T-helper 2 cell treated with Interferon-gamma antibody and Interleukin-4, amounts not matched to agents 5 μg/mL and 100 μg/mL, for 36 hours (primary cell): ENCODE results near the gene KIRREL3.

Experiments
- DNase-seq: peaks from one replicate; pipeline ENCODE4 v3.0.0; 2021; ENCODE audit warnings: low spot score
- H3K27ac Mint-ChIP-seq: one replicate; pipeline ENCODE4 v1.8.0; 2021; ENCODE audit warnings: mild to moderate bottlenecking, mixed read lengths
- H3K27me3 Mint-ChIP-seq: one replicate; pipeline ENCODE4 v1.8.0; 2021; ENCODE audit warnings: low read depth, mixed read lengths
- H3K36me3 Mint-ChIP-seq: one replicate; pipeline ENCODE4 v1.8.0; 2021; ENCODE audit warnings: low read depth, mixed read lengths
- H3K4me1 Mint-ChIP-seq: one replicate; pipeline ENCODE4 v1.8.0; 2021; ENCODE audit warnings: low read depth, mixed read lengths
- H3K4me3 Mint-ChIP-seq: one replicate; pipeline ENCODE4 v1.8.0; 2022; ENCODE audit warnings: mild to moderate bottlenecking, moderate library complexity, mixed read lengths
- H3K9me3 Mint-ChIP-seq: one replicate; pipeline ENCODE4 v1.8.0; 2021; ENCODE audit warnings: mixed read lengths

Gene KIRREL3

DNA sequence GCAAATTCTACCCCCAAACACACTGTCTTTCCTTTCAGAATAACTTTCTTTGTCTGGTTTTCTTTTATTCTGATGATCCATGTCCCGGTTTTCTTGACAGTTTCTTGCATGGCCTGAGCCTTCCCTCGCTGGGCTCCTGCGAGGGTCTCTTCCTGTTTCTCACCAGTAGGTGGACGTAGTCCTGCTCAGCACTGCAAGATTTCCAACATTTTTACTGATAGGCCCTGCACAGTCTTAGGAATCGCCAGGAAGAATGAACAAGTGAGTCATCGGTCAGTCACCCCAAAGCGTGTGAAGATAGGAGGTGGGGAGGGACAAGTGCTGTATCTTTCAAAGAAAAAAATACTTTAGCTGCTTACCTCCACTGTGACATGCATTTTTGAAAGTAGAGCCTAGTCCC lies 16.9 kb upstream of the KIRREL3 start:
- H3K27me3 Mint-ChIP-seq: no peaks in the 10 kb centered on the region
- no peaks in the 10 kb centered on the region for H3K36me3 Mint-ChIP-seq
- no peaks in the 10 kb centered on the region for H3K9me3 Mint-ChIP-seq
- H3K4me3 Mint-ChIP-seq: no peak overlapping the region
- no peaks in the 10 kb centered on the region for H3K4me1 Mint-ChIP-seq
- H3K27ac Mint-ChIP-seq: no peak overlapping the region
- DNase-seq: no peak

DNA sequence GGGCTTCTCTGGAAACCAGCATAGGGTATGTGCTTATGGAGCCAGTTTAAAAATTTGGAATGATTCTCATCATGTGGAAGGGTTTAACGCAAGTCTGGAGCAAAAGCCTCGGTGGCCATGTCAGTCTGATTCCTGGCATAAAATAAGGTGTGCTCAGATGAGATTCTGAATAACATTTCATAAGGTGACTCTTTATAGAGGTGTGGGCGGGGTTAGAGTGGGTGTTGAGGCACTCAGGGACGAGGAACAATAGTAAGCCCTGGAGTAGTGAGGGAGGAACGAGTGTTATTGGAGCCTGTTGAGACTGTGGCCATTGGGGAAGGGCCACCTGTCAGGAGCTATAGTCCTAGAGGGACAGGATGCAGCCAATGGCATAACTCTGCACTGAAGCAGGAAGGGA lies 13.0 kb upstream of the KIRREL3 start:
- no peak for DNase-seq
- H3K27ac Mint-ChIP-seq: no peak overlapping the region
- no peaks in the 10 kb centered on the region for H3K9me3 Mint-ChIP-seq
- no peaks in the 10 kb centered on the region for H3K4me1 Mint-ChIP-seq
- no peaks in the 10 kb centered on the region for H3K27me3 Mint-ChIP-seq
- no peak overlapping the region for H3K4me3 Mint-ChIP-seq
- H3K36me3 Mint-ChIP-seq: no peaks in the 10 kb centered on the region

DNA sequence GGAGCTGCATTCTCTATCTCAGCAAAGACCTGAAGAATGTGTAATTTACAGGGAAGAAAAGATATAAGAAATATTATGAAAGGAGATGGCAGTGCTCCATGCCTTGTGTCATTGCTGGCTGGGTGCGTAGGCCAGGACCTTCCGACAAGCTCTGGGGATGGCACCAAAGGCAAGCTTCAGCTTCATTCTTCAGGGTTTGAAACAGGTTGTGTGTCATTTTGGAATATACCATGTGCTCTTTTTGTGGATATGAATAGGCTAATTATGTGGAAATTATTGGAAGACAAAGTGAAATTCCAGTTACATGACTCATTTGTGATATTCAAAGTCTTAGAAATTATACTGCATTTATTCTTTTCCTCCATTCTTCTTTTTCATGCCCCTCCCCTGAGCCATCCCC lies 5.7 kb upstream of the KIRREL3 start:
- H3K4me1 Mint-ChIP-seq: no peaks in the 10 kb centered on the region
- H3K4me3 Mint-ChIP-seq: no peak overlapping the region
- H3K36me3 Mint-ChIP-seq: no peaks in the 10 kb centered on the region
- peaks cover 26% of the 10 kb centered on the region for H3K27me3 Mint-ChIP-seq
- no peak overlapping the region for H3K27ac Mint-ChIP-seq
- no peaks in the 10 kb centered on the region for H3K9me3 Mint-ChIP-seq
- no peak for DNase-seq

DNA sequence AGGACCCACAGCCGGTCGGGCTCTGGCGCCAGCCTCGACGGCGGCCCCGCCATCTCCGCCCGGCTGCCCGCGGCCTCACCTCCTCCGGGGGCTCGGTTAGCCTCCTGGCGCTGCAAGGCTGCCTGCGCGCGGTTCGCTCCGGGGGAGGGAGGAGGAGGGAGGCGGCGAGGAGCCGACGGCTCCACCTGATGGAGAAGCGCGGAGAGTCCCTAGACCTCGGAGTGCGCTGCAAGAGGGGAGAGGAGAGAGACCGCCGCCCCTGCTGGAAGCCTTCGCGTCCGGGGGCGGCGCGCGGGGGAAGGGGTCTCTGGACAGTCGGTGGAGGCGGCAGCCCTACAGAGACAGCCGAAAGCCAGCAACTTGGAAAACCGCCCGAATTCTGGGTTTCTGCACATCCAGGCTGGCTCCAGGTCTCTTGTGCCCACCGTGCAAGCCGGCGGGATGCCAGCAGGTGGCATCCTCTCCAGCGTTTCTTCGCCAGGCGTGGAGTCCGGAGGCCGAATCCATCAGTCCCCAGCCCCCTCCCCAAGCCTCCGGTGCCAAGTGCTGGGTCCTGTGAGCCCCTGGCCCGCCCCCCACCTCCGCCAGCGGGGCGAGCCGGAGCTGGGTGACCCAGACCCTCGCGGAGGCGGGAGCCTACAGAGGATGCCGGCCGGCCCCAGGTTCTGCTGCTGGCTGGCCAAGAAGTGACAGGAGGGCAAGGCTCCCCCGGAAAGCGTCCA lies 2.9 kb upstream of the KIRREL3 start:
- Mint-ChIP-seq H3K9me3 (no peaks in the 10 kb centered on the region), H3K36me3 (no peaks in the 10 kb centered on the region), H3K27me3 (peaks cover 26% of the 10 kb centered on the region), H3K4me3 (no peak overlapping the region), H3K27ac (no peak overlapping the region), H3K4me1 (no peaks in the 10 kb centered on the region)
- no peak for DNase-seq

DNA sequence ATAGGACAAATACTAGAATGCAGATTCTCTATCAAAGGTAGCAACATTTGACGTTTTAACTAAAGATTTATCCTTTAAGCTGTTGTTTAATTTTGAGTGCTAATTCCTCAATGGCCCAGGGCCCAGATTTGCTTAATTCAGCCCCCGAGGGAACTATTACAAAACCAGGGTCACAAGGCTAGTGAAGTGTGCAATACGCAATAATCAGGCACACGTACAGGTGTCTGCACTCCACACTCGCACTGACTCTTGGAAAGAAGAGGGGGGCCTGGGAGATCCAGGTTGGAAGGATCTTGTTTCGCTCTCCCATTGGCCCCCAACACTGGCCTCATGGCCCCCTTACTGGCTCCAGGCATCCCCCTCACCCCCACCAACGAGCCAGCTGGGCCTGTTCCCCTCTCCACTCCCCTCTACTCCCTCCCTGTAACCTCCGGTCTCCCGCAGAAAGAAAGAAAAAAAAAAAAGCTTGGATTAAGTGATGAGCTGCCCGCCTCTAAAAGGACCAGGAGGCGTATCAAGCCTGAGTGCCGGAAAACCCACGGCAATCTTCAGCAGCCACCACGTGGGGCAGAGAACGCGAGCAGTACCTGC lies 2.2 kb upstream of the KIRREL3 start:
- Mint-ChIP-seq H3K27ac (no peak overlapping the region), H3K36me3 (no peaks in the 10 kb centered on the region), H3K27me3 (peaks cover 26% of the 10 kb centered on the region), H3K4me1 (no peaks in the 10 kb centered on the region), H3K4me3 (no peak overlapping the region), H3K9me3 (no peaks in the 10 kb centered on the region)
- DNase-seq: no peak

DNA sequence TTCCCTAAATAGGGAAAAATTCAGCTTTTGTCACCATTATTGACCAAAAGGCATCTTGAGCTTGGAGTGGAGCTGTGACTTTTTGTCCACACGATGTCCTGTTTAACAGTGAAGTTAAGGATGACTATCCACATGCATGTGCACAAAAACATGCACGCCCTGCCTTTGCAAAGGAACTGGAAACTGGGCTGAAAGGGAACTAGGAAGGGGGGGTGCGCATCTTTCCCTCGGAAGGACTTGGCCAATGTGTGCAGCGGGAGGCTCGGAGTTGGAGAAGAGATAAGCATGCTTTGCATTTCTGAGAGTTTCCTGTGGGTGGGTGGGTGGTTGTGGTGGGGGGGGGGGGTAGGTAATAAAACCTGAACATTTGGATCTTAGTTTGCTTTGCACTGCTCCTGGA lies 411 bp upstream of the KIRREL3 start:
- Mint-ChIP-seq H3K36me3 (no peaks in the 10 kb centered on the region), H3K4me3 (no peak overlapping the region), H3K9me3 (no peaks in the 10 kb centered on the region), H3K27me3 (peaks cover 28% of the 10 kb centered on the region), H3K27ac (no peak overlapping the region), H3K4me1 (no peaks in the 10 kb centered on the region)
- DNase-seq: no peak

DNA sequence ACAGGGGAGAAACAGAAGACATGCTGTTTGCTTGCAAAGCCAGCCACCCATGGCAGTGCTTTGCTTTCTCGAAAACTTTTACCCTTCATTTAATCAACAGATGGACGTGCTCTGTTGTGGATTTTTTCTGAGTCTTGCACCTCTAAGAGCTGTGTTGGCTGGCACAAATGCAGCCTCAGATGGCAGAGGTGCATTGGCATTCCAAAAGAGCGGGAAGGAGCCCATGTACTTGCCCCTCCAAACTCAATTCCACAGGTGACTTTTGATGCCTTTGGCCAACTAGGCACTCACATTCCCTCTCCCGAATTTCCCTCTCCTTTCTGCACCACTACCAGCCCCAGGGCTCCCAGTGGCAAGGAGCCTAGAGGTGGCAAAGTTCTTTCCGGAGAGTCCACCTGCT lies 1.2 kb downstream of the KIRREL3 start:
- H3K4me1 Mint-ChIP-seq: no peaks in the 10 kb centered on the region
- H3K4me3 Mint-ChIP-seq: no peak overlapping the region
- no peak for DNase-seq
- H3K27me3 Mint-ChIP-seq: peaks cover 13% of the 10 kb centered on the region
- H3K9me3 Mint-ChIP-seq: no peaks in the 10 kb centered on the region
- no peaks in the 10 kb centered on the region for H3K36me3 Mint-ChIP-seq
- no peak overlapping the region for H3K27ac Mint-ChIP-seq

DNA sequence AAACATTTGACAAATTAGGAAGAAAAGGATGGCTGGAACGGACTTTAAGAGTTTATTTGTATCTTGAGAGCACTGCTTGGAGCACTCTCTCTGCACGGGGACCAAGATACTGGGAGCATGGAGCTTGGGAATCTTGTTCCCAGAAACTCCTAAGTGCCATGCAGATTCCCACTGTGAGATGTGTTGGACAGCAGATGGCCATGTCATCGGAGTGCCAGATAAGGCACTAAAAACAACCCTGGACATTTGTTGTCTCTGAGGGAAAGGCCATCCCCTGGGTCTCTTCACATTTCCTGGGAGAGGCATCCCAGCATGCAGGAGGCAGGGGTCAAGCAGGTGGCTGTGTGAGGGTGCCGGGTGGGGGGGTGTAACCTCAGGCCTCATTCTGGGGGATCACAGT lies 2.9 kb downstream of the KIRREL3 start:
- Mint-ChIP-seq H3K4me1 (no peaks in the 10 kb centered on the region), H3K27ac (no peak overlapping the region), H3K27me3 (peaks cover 4% of the 10 kb centered on the region), H3K9me3 (no peaks in the 10 kb centered on the region), H3K36me3 (no peaks in the 10 kb centered on the region), H3K4me3 (no peak overlapping the region)
- DNase-seq: no peak

DNA sequence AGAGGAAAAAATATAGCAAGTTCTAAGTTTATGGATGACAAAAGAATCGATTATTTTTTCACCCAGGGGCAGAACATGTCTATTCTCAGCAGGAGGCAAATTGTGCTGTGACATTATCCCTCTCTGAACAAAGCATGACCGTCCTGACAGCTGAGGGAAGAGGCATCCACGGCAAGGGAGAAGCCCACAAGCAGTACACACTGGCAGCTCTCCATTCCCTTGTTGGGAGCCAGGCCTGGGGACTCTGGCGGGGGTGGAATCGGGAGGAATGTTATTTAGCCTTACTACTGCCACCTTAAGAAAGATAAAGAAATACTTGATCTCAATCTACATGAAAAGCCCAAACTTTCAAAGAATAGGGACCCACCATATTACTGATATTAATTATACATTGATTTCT lies 3.4 kb downstream of the KIRREL3 start:
- Mint-ChIP-seq H3K9me3 (no peaks in the 10 kb centered on the region), H3K4me1 (no peaks in the 10 kb centered on the region), H3K36me3 (no peaks in the 10 kb centered on the region), H3K27me3 (peaks cover 5% of the 10 kb centered on the region), H3K27ac (no peak overlapping the region), H3K4me3 (no peak overlapping the region)
- no peak for DNase-seq

DNA sequence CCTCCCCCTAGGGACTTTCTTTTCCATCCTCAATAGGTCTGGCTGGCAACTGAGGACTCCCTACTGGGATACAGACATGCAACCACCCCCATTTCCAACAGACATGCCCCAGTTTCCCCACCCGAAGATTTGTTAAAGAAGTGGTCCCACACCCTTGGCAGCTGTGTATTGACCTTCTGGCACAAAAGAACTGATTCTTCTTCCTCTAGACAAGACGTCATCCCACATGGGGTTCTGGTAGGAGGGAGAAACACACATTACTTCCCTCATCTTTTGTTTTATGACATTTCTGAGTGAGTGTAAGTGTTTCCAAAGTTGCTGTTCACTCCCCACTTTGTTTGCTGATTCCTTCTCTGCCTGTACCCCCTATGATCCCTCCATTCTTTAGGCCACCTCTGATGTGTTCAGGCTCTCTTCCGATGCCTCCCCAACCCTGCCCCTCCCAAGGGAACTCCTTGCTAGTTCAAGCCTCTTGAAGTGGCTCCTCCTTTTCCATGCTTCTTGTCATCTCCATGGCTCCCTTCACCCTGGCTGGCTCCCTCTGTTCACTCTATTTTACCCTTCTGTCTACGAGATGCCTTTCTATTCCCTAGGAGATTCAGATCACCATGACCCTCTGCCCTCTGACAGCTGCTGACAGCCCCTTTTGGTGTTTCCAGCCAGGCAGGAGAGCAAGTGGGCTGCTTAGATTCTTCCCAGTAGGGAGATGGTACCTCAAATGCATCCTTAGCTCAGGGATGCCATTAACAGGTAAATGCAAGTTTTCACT lies 4.3 kb downstream of the KIRREL3 start:
- Mint-ChIP-seq H3K27ac (no peak overlapping the region), H3K27me3 (peaks cover 11% of the 10 kb centered on the region), H3K9me3 (no peaks in the 10 kb centered on the region), H3K4me1 (no peaks in the 10 kb centered on the region), H3K4me3 (no peak overlapping the region), H3K36me3 (no peaks in the 10 kb centered on the region)
- DNase-seq: no peak

DNA sequence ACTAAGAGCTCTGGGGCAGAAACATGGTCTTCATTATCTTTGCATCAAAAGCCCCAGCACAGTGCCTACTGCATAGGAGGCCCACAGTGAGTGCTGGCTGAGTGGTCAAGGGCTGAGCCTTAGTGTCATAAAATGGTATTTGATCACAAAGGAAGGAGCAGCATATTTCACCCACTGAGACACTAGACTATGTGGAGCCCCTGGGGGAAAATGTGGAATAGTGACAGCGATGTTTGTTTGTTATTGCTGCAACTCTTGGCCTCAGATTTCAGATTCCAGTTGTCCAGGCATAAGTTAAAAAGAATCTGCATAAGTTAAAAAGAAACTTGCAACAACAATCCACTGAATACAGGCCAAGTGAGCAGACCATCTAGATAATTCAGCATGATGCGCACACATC lies 7.0 kb downstream of the KIRREL3 start:
- no peaks in the 10 kb centered on the region for H3K4me1 Mint-ChIP-seq
- H3K27ac Mint-ChIP-seq: no peak overlapping the region
- H3K27me3 Mint-ChIP-seq: peaks cover 11% of the 10 kb centered on the region
- H3K36me3 Mint-ChIP-seq: no peaks in the 10 kb centered on the region
- no peaks in the 10 kb centered on the region for H3K9me3 Mint-ChIP-seq
- DNase-seq: no peak
- H3K4me3 Mint-ChIP-seq: no peak overlapping the region

DNA sequence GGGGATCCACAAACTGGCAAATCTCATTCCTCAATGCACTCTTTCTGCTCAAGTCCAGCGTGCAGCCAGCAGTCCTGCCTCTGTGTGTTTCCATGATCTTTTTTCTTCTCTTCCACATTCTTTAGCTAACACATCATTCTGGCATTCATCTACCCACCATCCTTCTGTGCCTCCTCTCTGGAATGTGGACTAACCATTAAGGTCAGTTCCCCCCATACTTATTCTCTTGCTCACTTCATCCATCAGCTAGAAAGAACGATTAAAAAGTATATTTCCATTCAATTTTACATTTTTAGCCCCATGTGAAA lies 7.8 kb downstream of the KIRREL3 start:
- peaks cover 11% of the 10 kb centered on the region for H3K27me3 Mint-ChIP-seq
- DNase-seq: no peak
- H3K9me3 Mint-ChIP-seq: no peaks in the 10 kb centered on the region
- no peak overlapping the region for H3K4me3 Mint-ChIP-seq
- no peaks in the 10 kb centered on the region for H3K36me3 Mint-ChIP-seq
- no peak overlapping the region for H3K27ac Mint-ChIP-seq
- H3K4me1 Mint-ChIP-seq: no peaks in the 10 kb centered on the region

DNA sequence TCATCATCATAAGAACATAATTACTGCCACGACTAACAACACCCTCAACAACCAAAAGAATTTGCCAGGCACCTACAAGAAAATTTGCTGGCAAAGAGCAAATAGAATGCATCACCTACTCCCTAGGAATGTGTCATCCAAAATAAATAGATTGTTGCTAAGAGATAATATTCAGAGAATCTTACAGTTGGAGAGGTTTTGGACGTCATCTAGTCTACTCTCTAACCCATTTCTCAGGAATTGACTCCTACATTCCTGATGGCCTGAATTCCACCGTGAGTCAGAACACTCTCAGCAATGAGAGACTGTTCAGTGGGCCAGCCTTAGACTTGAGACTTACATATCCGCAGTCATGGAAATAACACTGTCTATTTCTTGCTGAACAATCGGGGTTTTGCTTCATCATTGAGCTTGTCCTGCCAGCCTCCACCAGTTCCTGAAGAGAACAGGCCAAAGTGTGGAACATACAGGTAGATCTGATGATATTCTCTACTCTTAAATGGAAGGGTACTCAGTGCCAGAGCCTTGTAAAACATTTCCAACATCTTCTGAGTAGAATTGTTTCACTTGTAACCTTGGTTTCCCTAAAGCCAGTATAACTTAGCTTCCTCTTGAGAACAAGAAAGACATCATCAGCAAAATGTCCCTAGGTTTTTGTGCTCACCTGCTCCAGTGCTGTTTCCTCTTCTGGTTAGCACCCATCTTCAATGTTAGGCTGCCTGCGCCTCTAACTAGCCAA lies 8.3 kb downstream of the KIRREL3 start:
- H3K27me3 Mint-ChIP-seq: peaks cover 7% of the 10 kb centered on the region

DNA sequence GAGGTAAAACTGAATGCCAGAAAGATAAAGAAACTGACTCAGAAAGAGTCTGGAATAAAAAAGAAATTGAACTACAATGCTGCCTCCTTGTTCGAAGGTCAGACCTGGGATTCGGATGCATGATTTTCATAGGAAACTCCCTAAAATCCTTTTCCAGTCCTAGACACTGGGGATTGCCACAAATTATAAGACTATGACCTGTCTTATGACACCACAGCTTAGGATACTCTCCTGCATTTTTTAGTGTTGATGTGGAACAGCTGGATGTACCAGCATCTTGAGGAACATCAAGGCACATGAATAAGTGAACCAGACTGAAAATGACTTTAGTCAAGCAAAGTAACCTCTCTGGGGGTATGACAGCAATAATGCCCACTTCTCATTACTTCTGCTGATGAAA lies 9.0 kb downstream of the KIRREL3 start:
- H3K27ac Mint-ChIP-seq: no peak overlapping the region

More for the DNA sequence above, 8.3 kb downstream of the KIRREL3 start:
- Mint-ChIP-seq H3K9me3 (no peaks in the 10 kb centered on the region), H3K36me3 (no peaks in the 10 kb centered on the region), H3K27ac (no peak overlapping the region), H3K4me1 (no peaks in the 10 kb centered on the region), H3K4me3 (no peak overlapping the region)
- no peak for DNase-seq

More for the DNA sequence above, 9.0 kb downstream of the KIRREL3 start:
- peaks cover 7% of the 10 kb centered on the region for H3K27me3 Mint-ChIP-seq
- H3K9me3 Mint-ChIP-seq: no peaks in the 10 kb centered on the region
- DNase-seq: no peak
- H3K4me3 Mint-ChIP-seq: no peak overlapping the region
- H3K36me3 Mint-ChIP-seq: no peaks in the 10 kb centered on the region
- no peaks in the 10 kb centered on the region for H3K4me1 Mint-ChIP-seq
